Stimulated activated naive B cell treated with anti-CD40 and anti-IgM and Interleukin-4, amounts not matched to agents 10 μg/mL and 1 μg/mL and 100 μg/mL, for 72 hours (primary cell): ENCODE measurements around the gene PPM1A.

ENCODE experiments used
- ATAC-seq, 2 donors: fragments of 150-1000 bp; cut with Tn5 transposase; replicated peaks; 2 replicates each; pipeline ENCODE4 v1.10.0; 2021; ENCODE audit warnings: moderate library complexity in 1 of 2
- DNase-seq: peaks from one replicate; pipeline ENCODE4 v3.0.0; 2021
- H3K27ac Mint-ChIP-seq: one replicate; pipeline ENCODE4 v1.8.0; 2022; ENCODE audit warnings: mild to moderate bottlenecking, mixed read lengths
- H3K27me3 Mint-ChIP-seq, 2 donors: one replicate each; pipeline ENCODE4 v1.8.0; 2022; ENCODE audit warnings: mixed read lengths in 2 of 2
- H3K36me3 Mint-ChIP-seq, 2 donors: one replicate each; pipeline ENCODE4 v1.8.0; 2022; ENCODE audit warnings: mixed read lengths in 2 of 2, mild to moderate bottlenecking in 1 of 2
- H3K4me1 Mint-ChIP-seq, 2 donors: one replicate each; pipeline ENCODE4 v1.8.0; 2022; ENCODE audit warnings: mixed read lengths in 2 of 2, mild to moderate bottlenecking in 1 of 2
- H3K4me3 Mint-ChIP-seq, 2 donors: one replicate each; pipeline ENCODE4 v1.8.0; 2022; ENCODE audit warnings: mild to moderate bottlenecking in 2 of 2, mixed read lengths in 2 of 2, moderate library complexity in 1 of 2
- H3K9me3 Mint-ChIP-seq, 2 donors: one replicate each; pipeline ENCODE4 v1.8.0; 2022; ENCODE audit warnings: mixed read lengths in 2 of 2, mild to moderate bottlenecking in 1 of 2

The PPM1A gene

GRCh38 chr14:60329274-60329673 is 80.3 kb downstream of the PPM1A start:
- Mint-ChIP-seq H3K27me3 (peaks cover 21 to 25% of the 10 kb centered on the region in 2 donors), H3K4me3 (no peak overlapping the region), H3K27ac (no peak overlapping the region), H3K9me3 (no peaks in the 10 kb centered on the region), H3K4me1 (peaks cover 7 to 12% of the 10 kb centered on the region in 2 donors), H3K36me3 (no peaks in the 10 kb centered on the region)
- no peak for ATAC-seq
- no peak for DNase-seq

- no peaks in the 10 kb centered on the region for H3K36me3 Mint-ChIP-seq
- H3K9me3 Mint-ChIP-seq = peaks cover 0 to under 1% of the 10 kb centered on the region in 2 donors
- DNase-seq = peak; percentile 70
- peak overlapping the region; percentile 82 for H3K27ac Mint-ChIP-seq
- peak overlapping the region; percentile 92 to 94 for H3K4me3 Mint-ChIP-seq
- H3K27me3 Mint-ChIP-seq = peaks cover 28 to 31% of the 10 kb centered on the region in 2 donors
- peaks cover 7 to 12% of the 10 kb centered on the region in 2 donors for H3K4me1 Mint-ChIP-seq
- ATAC-seq = peak; percentile 77 to 80
Measured at GRCh38 chr14:60331201-60332045, 82.4 kb downstream of the PPM1A start.

GRCh38 chr14:60332046-60332399 is 83.0 kb downstream of the PPM1A start:
- Mint-ChIP-seq H3K9me3 (peaks cover 0 to 2% of the 10 kb centered on the region in 2 donors), H3K27ac (peak overlapping the region; percentile 82), H3K4me3 (peak overlapping the region; percentile 92 to 94), H3K27me3 (peaks cover 32 to 37% of the 10 kb centered on the region in 2 donors), H3K4me1 (peaks cover 7 to 11% of the 10 kb centered on the region in 2 donors), H3K36me3 (no peaks in the 10 kb centered on the region)
- ATAC-seq (no peak), DNase-seq (no peak)

- no peak for DNase-seq
- Mint-ChIP-seq H3K36me3 (no peaks in the 10 kb centered on the region), H3K4me3 (no peak overlapping the region), H3K27ac (no peak overlapping the region), H3K4me1 (peaks cover 5 to 7% of the 10 kb centered on the region in 2 donors), H3K27me3 (peaks cover 41 to 46% of the 10 kb centered on the region in 2 donors), H3K9me3 (peaks cover 0 to 2% of the 10 kb centered on the region in 2 donors)
- no peak for ATAC-seq
Measured at GRCh38 chr14:60332869-60333268, 83.8 kb downstream of the PPM1A start.

- no peak overlapping the region for H3K4me3 Mint-ChIP-seq
Measured at GRCh38 chr14:60339571-60339970, 90.5 kb downstream of the PPM1A start.

GRCh38 chr14:60343571-60344071 is 94.6 kb downstream of the PPM1A start:
- no peak for ATAC-seq
- no peaks in the 10 kb centered on the region for H3K36me3 Mint-ChIP-seq
- H3K4me3 Mint-ChIP-seq = no peak overlapping the region

More at GRCh38 chr14:60339571-60339970, 90.5 kb downstream of the PPM1A start:
- H3K9me3 Mint-ChIP-seq = peaks cover 0 to 3% of the 10 kb centered on the region in 2 donors
- peaks cover 40 to 58% of the 10 kb centered on the region in 2 donors for H3K27me3 Mint-ChIP-seq
- no peak overlapping the region for H3K27ac Mint-ChIP-seq
- no peaks in the 10 kb centered on the region for H3K36me3 Mint-ChIP-seq
- no peak for DNase-seq
- no peaks in the 10 kb centered on the region for H3K4me1 Mint-ChIP-seq
- no peak for ATAC-seq

GRCh38 chr14:60344751-60345150 is 95.7 kb downstream of the PPM1A start:
- no peak for ATAC-seq
- Mint-ChIP-seq H3K9me3 (peaks cover 0 to 1% of the 10 kb centered on the region in 2 donors), H3K27ac (no peak overlapping the region), H3K36me3 (no peaks in the 10 kb centered on the region), H3K4me1 (no peaks in the 10 kb centered on the region), H3K4me3 (no peak overlapping the region), H3K27me3 (peaks cover 9 to 42% of the 10 kb centered on the region in 2 donors)
- DNase-seq = no peak

More at GRCh38 chr14:60343571-60344071, 94.6 kb downstream of the PPM1A start:
- DNase-seq = no peak
- H3K9me3 Mint-ChIP-seq = peaks cover 0 to 1% of the 10 kb centered on the region in 2 donors
- no peaks in the 10 kb centered on the region for H3K4me1 Mint-ChIP-seq
- no peak overlapping the region for H3K27ac Mint-ChIP-seq
- peaks cover 10 to 40% of the 10 kb centered on the region in 2 donors for H3K27me3 Mint-ChIP-seq

- H3K9me3 Mint-ChIP-seq = no peaks in the 10 kb centered on the region
- no peaks in the 10 kb centered on the region for H3K36me3 Mint-ChIP-seq
- ATAC-seq (no peak), DNase-seq (no peak)
- no peaks in the 10 kb centered on the region for H3K4me1 Mint-ChIP-seq
- H3K27me3 Mint-ChIP-seq = peaks cover 10 to 41% of the 10 kb centered on the region in 2 donors
- H3K27ac Mint-ChIP-seq = no peak overlapping the region
- no peak overlapping the region for H3K4me3 Mint-ChIP-seq
Measured at GRCh38 chr14:60346706-60347105, 97.7 kb downstream of the PPM1A start.

GRCh38 chr14:60348211-60348610 is 99.2 kb downstream of the PPM1A start:
- no peaks in the 10 kb centered on the region for H3K36me3 Mint-ChIP-seq
- no peak overlapping the region for H3K4me3 Mint-ChIP-seq
- peaks cover 10 to 44% of the 10 kb centered on the region in 2 donors for H3K27me3 Mint-ChIP-seq
- H3K4me1 Mint-ChIP-seq = no peaks in the 10 kb centered on the region
- no peaks in the 10 kb centered on the region for H3K9me3 Mint-ChIP-seq
- no peak for ATAC-seq
- no peak for DNase-seq
- H3K27ac Mint-ChIP-seq = no peak overlapping the region
